Heart right ventricle (tissue), 16 donors: ENCODE measurements around the gene MYO1D. TPM values are rescaled to one million over a fixed set of nuclear protein-coding genes. Genes with fewer than 3 reads are reported as not detected.

Experiments used
- ATAC-seq, 8 donors: fragments of 200-7000 bp; cut with Tn5 transposase; one replicate each; pipeline ENCODE4 v1.9.1; 2020; ENCODE audit warnings: mild to moderate bottlenecking in 8 of 8, moderate library complexity in 8 of 8, moderate number of reproducible peaks in 1 of 8
- DNase-seq, 2 donors: peaks; one replicate each; pipeline ENCODE4 v3.0.0-alpha.2; 2020
- H3K27ac ChIP-seq, 10 donors: fragments of 200-600 bp; sonication (generic) in 2 of 10; one replicate each; pipeline versions ENCODE4 v1.5.0 to v1.8.0; 2020 to 2022; ENCODE audit warnings: mild to moderate bottlenecking in 3 of 10
- H3K27me3 ChIP-seq, 7 donors: fragments of 200-600 bp; one replicate each; pipeline ENCODE4 v1.8.0; 2021 to 2022; ENCODE audit warnings: mild to moderate bottlenecking in 2 of 7
- H3K36me3 ChIP-seq, 9 donors: fragments of 200-600 bp; sonication (generic) in 1 of 9; one replicate each; pipeline versions ENCODE4 v1.5.0 to v1.8.0; 2020 to 2022; ENCODE audit warnings: mild to moderate bottlenecking in 2 of 9
- H3K4me1 ChIP-seq, 9 donors: fragments of 200-600 bp; sonication (generic) in 1 of 9; one replicate each; pipeline versions ENCODE4 v1.5.0 to v1.8.0; 2020 to 2022; ENCODE audit warnings: mild to moderate bottlenecking in 4 of 9
- H3K4me3 ChIP-seq, 10 donors: fragments of 200-600 bp; sonication (generic) in 2 of 10; one replicate each; pipeline versions ENCODE4 v1.5.0 to v1.8.0; 2020 to 2022; ENCODE audit warnings: mild to moderate bottlenecking in 7 of 10, moderate library complexity in 2 of 10
- H3K9me3 ChIP-seq, 11 donors: fragments of 200-600 bp in 10 of 11; sonication (generic) in 2 of 11; one replicate each; pipeline versions ENCODE4 v1.5.0 to v1.8.0; 2013 to 2022; ENCODE audit warnings: mild to moderate bottlenecking in 2 of 11, control low read depth in 1 of 11, moderate library complexity in 1 of 11
- CTCF ChIP-seq, 9 donors: fragments of 200-600 bp; sonication (generic) in 2 of 9; IDR thresholded peaks; one replicate each; pipeline versions ENCODE4 v1.5.0 to v1.8.0; 2021 to 2022; ENCODE audit warnings: antibody characterized with exemption in 9 of 9, mild to moderate bottlenecking in 5 of 9, moderate library complexity in 1 of 9
- WGBS, 2 donors: extraction: QIAGEN DNeasy Blood & Tissue Kit; methylation state at CpG; one replicate each; pipeline ENCODE4 v1.1.7; 2013; ENCODE audit warnings: inconsistent platforms in 1 of 2; 5-methylcytosine and 5-hydroxymethylcytosine counted together
- intact Hi-C, 10 donors: fragments of 100-400 bp; cut with DNase I; formaldehyde crosslinking; loops; one replicate each; pipeline versions ENCODE4 v1.11.1 to v1.14.2; 2022
- polyA plus RNA-seq, 2 donors: library from polyadenylated mRNA; stranded (reverse); fragments of 200-250 nt; gene quantifications; one replicate each; pipeline ENCODE4 v1.2.3, GENCODE V29; 2013
- total RNA-seq, 10 donors: library from RNA; stranded (reverse); fragmentation: NEBNext Ultra II Directional in 3 of 10; extraction: Animal tissue kit (Norgen Biotek cat#: 25700) in 3 of 10; gene quantifications; one replicate each; pipeline versions ENCODE4 v1.2.1 to v1.2.4, GENCODE V29; 2021 to 2023
- donor health status: Arrhythmogenic right ventricular cardiomyopathy.
- donor health status: ischemic (EF 13 %, LVEDD 7.1; RV severe dilation, severe dysfunction).
- donor health status: healthy with polysubstance abuse.
- donor health status: DM: no; HTN: yes; CAD: no.
- donor health status: DM: no; HTN: no; CAD: no.
- donor health status: ischemic (EF 25% LVEDD 6.9; RV normal size, moderate dysfunction).
- donor health status: ischemic (EF 25% LVEDD 5.7; RV mildly dilated, moderate dysfunction).
- donor health status: healthy.
- donor health status: DM: yes; HTN: yes; CAD: no.
- donor health status: Ischemic cardiomyopathy.
- donor health status: ischemic (EF 35%, LVEDD 5.7; RV mildly dilated, moderate dysfunction).
- donor health status: nonischemic (EF 11% LVEDD 7.7; RV severe dilation, severe dysfunction).
- donor health status: DM: yes; HTN: yes; CAD: no.
- donor health status: PGD.
- donor health status: ischemic (EF 29% LVEDD 5.4; RV normal size, mild dysfunction).
- donor health status: nonischemic (EF 23%, LVEDD 6.1; RV moderate dilation, normal function).

MYO1D gene
- total and polyA plus RNA-seq, 12 donors: 1.9 to 16.4 (median 6.7) TPM

- Histone ChIP-seq H3K9me3 (no peaks in the 10 kb centered on the region), H3K4me1 (peaks cover 0 to 31% (median 19%) of the 10 kb centered on the region in 9 donors), H3K36me3 (no peaks in the 10 kb centered on the region), H3K27ac (no peak overlapping the region), H3K27me3 (peaks cover 0 to 12% (median 0%) of the 10 kb centered on the region in 7 donors), H3K4me3 (no peak overlapping the region)
- intact Hi-C loops: loop anchor here in 1 of 10 donors (5.0 kb wide), 1 partner anchor 38 kb away; no protein-coding TSS in a partner anchor
- ATAC-seq (no peak), DNase-seq (no peak)
- TF ChIP-seq CTCF (IDR thresholded peaks at IDR 0.05): no peak
- 98 to 99% methylated on average over 2 of the region's 2 CpGs for WGBS, 2 donors
These were observed 56.5 kb downstream of the MYO1D start for GRCh38 chr17:32820440-32820839.

DNA sequence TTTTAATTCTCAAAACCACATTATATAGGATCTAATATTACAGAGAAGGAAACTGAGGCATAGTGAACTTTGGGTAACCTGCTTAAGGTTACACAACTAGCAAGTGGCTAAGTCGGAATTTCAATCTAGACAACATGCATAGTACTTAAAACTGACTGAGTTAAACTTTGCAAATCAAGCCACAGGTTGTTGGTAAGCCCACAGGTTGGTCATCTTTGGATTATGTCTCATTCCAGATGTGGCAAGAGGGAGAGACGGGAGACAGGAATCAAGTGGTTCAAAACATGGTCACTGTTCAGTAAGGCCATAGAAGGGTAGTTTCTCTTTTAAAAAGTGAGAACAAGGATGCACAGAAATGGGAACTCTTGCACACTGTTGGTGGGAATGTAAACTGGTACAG, 57.1 kb downstream of the MYO1D start:
- Histone ChIP-seq H3K36me3 (no peaks in the 10 kb centered on the region), H3K4me1 (peaks cover 0 to 31% (median 19%) of the 10 kb centered on the region in 9 donors), H3K27ac (peak overlapping the region in 4 of 10 donors; percentile 30 to 70 (median 60)), H3K9me3 (no peaks in the 10 kb centered on the region), H3K4me3 (no peak overlapping the region), H3K27me3 (peaks cover 0 to 12% (median 0%) of the 10 kb centered on the region in 7 donors)
- 94% methylated on average over 2 of the region's 2 CpGs for WGBS, 2 donors
- intact Hi-C loops: loop anchor here in 4 of 10 donors (5.0 to 10.0 kb wide), 3 partner anchors 37 to 58 kb away; partner anchors contain the start of gene MYO1D (in 2 of the 4)
- TF ChIP-seq CTCF (IDR thresholded peaks at IDR 0.05): no peak
- DNase-seq: no peak
- ATAC-seq: no peak

DNA sequence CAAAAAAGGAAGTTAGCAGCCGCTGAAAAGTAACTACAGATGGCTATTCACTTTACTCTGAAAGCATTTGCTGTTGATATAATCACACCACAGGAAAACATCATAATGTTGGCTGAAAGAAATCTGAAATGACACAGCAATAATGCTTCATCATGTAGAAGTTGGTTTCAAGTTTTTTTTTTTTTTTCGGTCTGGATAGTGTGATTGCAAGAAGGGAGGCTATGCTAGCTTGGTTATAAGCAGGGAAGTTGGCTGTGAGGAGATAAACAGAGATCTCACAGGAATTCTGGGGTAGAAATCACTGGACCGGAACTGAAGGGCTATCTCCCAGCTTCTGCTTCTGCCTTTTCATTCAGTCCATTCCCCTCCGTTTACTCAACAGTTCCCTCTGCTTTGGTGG, 57.9 kb downstream of the MYO1D start:
- DNase-seq (no peak), ATAC-seq (peak in 7 of 8 donors; percentile 12 to 76 (median 66))
- Histone ChIP-seq H3K4me1 (peaks cover 0 to 31% (median 19%) of the 10 kb centered on the region in 9 donors), H3K27me3 (peaks cover 0 to 12% (median 0%) of the 10 kb centered on the region in 7 donors), H3K27ac (peak overlapping the region in 7 of 10 donors; percentile 25 to 70 (median 43)), H3K9me3 (no peaks in the 10 kb centered on the region), H3K4me3 (peak overlapping the region in 1 of 10 donors; percentile 5), H3K36me3 (no peaks in the 10 kb centered on the region)
- intact Hi-C loops: loop anchor here in 3 of 10 donors (5.0 to 10.0 kb wide), 2 partner anchors 46 to 58 kb away; partner anchors contain the start of gene MYO1D (in 2 of the 3)
- no peak for TF ChIP-seq CTCF (IDR thresholded peaks at IDR 0.05)
- WGBS, 2 donors: 34 to 45% methylated on average over 4 of the region's 4 CpGs

DNA sequence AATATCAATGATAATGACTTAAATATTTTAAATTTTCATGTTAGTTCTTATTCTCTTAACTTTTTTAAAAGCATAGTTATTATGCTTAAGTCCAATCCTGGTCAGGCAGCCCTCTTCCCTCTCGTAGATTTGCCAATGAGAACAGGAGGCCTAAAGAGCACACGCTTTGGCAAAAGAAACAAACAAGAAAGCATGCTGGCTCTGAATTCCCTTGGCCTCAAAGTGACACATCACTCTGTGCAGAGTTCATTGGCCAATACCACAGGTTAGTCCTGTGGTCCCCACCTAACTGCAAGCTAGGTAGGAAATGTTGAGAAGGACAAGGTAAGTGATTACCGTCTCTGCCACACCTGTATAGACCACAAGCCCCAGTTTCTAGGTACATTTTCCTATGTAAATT, 61.5 kb downstream of the MYO1D start:
- H3K4me1 ChIP-seq: peaks cover 0 to 20% (median 14%) of the 10 kb centered on the region in 9 donors
- H3K27me3 ChIP-seq: no peaks in the 10 kb centered on the region
- no peaks in the 10 kb centered on the region for H3K9me3 ChIP-seq
- 94 to 96% methylated on average over 3 of the region's 3 CpGs for WGBS, 2 donors
- H3K36me3 ChIP-seq: no peaks in the 10 kb centered on the region
- DNase-seq (no peak), ATAC-seq (no peak)
- no peak overlapping the region for H3K4me3 ChIP-seq
- intact Hi-C loops: loop anchor here in 3 of 10 donors (5.0 to 10.0 kb wide), 2 partner anchors 49 to 62 kb away; partner anchors contain the start of gene MYO1D (in 2 of the 3)
- no peak for TF ChIP-seq CTCF (IDR thresholded peaks at IDR 0.05)
- no peak overlapping the region for H3K27ac ChIP-seq
